Activated CD8-positive, alpha-beta memory T cell treated with anti-CD3 and anti-CD28 coated beads for 24 hours (primary cell): ENCODE measurements around the gene NR4A1.

ENCODE experiments used
- DNase-seq: peaks from one replicate; pipeline ENCODE4 v3.0.0-alpha.2; 2020

The NR4A1 gene

DNA sequence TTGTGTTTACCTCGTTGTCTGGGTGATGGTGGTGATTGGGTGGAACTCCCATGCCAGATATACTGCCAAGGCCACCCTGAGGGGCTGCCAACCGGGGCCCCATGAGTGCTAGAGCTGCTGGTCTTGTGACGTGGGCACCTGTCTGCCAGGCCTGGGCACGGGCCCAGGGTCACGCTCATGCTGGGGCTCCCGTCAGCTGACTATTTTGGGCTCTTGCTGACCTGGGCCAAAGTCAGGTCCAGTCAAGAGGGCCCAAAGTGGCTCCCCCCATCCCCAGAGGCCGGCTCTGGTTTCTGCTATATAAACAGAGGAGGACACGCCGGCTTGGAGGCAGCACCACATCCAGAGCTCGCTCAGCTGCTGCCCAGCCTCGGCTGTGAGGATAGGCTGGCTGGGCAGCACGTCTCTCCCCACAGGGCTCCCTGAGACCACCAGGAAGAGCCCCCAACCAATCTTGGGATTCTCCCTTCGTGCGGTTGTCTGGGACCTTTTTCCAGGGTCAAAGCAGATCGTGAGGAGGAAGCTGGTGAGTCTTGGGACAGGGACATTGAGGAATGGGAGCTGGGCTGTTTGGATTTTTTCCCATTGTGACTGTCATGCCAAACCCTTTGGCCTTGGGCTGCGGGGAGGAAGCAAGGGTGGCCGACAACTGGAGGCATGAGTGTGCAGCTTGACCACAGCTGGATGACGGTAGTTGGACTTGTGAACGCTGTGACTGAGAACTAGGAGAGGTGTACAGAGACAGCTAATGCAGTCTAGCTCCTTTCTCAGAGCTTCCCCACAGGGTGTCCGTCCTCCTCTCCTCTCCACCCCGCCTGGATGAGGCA is 7.6 kb upstream of the NR4A1 start:
- DNase-seq, result no peak

- no peak for DNase-seq
Observed at GRCh38 chr12:52044292-52044983, 6.8 kb upstream of the NR4A1 start.

DNA sequence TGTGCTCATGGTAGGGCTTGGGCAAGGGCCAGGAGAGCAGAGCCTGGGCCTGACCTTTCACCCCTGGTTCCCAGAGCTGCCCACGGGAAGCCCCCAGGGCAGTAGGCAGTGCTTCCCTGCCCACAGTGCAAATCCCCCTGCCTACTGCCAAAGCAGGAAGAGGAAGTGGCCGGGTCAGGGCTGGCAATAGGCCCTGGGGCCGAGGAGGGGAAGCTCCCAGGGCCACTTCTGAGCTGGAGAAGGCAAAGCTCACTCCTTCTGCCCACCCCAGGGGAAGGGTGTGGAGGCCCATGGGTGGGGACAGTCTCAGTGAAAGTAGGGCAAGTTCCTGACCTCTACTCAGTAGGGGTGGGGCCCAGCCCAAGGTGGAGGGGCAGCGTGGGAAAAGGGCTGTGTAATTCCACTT is 5.4 kb upstream of the NR4A1 start:
- no peak for DNase-seq

- DNase-seq, result no peak
Observed at GRCh38 chr12:52046859-52047258, 4.4 kb upstream of the NR4A1 start.

DNA sequence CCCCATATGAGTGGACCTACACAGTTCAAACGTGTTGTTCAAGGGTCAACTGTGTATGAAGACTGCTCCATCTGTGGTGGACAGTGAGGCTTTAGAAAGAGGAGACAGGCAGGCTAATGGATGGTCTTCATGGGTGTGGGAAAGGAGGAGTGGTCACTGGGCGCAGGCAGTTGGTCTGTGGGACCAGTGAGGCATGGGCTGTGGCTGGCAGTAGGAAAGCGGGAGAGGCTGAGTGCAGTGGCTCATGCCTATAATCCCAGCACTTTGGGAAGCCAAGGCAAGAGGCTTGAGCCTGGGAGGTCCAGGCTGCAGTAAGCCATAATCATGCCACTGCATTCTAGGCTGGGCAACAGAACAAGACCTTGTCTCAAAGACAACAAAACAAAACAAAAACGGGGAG is 2.0 kb upstream of the NR4A1 start:
- no peak for DNase-seq

- DNase-seq, result no peak
Observed at GRCh38 chr12:52049688-52050087, 1.6 kb upstream of the NR4A1 start.

- no peak for DNase-seq
Observed at GRCh38 chr12:52050116-52050757, 1.0 kb upstream of the NR4A1 start.

DNA sequence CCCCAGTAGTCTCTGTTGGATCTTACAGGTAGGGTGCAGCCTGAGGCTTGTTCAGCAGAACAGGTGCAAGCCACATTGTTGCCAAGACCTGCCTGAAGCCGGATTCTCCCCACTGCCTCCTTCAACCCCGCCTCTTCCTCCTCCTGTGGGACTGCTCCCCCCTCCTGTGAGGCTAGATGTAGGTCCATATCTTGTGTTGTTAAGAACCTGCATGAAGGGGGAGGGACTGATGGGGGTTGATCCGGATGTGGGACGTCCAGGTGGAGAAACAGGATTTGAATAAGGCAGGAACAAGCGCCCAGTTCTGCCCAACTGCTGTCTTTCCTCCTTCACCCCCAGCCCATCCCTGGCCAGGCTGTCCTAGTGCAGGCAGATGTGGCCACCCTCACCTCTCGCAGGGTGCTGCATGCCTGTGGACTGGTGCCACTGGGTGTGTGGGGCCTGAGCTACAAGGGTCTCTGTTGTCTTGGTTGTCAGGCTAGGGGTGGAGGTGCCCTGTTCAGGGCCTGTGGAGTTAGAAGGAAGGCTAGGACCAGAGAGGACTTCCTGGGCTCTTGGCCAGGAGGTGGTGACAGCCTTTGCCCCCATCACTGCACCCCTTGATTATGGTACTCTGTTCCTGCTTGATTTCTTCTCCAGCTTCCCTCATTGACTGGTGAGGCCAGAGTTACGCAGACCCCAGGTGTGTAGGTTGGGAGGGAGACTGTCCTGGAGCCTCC is 1.4 kb downstream of the NR4A1 start:
- no peak for DNase-seq

GRCh38 chr12:52053536-52054209 is 2.4 kb downstream of the NR4A1 start:
- DNase-seq, result no peak

- DNase-seq, result no peak
Observed at GRCh38 chr12:52054231-52054832, 3.1 kb downstream of the NR4A1 start.

- DNase-seq, result no peak
Observed at GRCh38 chr12:52054833-52055730, 3.8 kb downstream of the NR4A1 start.

DNA sequence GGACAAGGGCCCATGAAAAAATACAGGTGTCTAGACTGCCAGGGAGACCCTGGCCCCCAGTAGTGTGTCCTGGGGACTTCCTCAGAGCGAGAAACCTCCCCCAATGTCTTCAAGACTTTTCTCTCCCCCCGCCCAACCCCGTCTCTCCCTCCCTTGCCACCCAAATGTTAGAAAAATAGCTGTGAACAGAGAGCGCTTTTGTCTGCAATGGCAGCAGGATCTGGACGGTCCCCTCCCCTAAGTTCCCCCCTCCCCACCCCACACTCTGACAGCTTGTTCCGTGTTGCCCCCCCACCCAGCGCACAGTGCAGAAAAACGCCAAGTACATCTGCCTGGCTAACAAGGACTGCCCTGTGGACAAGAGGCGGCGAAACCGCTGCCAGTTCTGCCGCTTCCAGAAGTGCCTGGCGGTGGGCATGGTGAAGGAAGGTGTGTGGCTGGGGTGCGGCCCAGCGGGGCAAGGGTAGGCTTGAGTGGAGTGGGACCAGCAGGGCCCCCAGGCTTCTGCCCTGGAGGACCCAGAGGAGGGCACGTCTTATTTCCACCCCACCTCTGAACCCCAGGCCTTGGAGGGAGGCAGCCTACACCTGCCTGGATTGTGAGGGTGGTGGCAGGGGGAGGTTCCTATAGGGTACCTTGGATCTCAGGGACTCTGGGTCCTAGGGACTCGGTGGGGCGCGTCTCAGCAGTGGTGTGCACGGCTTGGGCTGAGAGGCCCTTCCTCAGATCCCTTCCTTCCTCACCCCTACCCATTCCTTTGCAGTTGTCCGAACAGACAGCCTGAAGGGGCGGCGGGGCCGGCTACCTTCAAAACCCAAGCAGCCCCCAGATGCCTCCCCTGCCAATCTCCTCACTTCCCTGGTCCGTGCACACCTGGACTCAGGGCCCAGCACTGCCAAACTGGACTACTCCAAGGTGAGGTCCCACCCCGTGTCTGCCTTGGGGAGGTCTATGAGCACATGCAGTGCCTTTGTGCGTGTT is 4.8 kb downstream of the NR4A1 start:
- no peak for DNase-seq

- no peak for DNase-seq
Observed at GRCh38 chr12:52056801-52057637, 5.8 kb downstream of the NR4A1 start.

DNA sequence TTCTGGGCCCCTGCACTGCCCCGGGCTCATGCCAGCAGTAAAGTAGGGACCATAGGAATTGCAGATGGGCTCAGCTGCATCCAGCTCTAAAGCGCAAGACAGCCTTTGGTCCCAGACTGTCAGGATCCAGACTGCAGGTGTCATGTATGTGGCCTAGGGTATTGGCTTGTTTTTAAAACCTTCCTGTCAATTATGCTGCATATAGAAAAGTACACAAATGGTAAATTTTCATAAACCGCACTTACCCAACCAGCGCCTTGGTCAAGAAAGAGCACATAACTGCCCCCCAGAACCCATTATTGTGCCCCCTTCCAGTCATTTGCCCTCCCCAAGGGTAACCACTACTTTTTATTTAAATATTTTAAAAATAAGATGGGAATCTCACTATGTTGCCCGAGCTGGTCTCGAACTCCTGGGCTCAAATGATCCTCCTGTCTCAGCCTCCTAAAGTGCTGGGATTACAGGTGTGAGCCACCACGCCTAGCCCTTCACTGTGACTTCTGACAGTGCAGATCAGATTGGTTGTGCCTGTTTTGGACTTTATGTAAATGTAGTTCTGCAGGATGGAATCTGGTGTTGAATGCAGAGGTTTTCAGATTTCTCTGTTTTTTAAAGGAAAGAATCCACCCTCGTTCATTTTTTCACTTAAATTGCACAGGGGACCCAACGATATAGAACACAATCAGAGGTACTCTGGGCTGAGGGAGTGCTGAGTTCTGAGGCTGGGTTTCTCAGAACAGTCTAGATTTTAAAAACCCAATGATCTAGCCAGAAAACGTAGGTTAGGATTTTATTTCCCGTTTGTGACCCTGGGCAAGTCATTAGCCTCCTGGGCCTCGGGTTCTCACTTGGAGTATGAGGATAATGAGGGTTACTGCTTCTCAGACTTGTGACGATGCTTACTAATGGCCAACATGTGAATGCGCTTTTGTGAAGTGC is 6.7 kb downstream of the NR4A1 start:
- no peak for DNase-seq

- no peak for DNase-seq
Observed at GRCh38 chr12:52058631-52059361, 7.6 kb downstream of the NR4A1 start.

GRCh38 chr12:52059582-52060497 is 8.6 kb downstream of the NR4A1 start:
- no peak for DNase-seq
